Renal cortex interstitium (tissue), 15 donors: Measurements from ENCODE around the gene PLPPR3. TPM values are rescaled to one million over a fixed set of nuclear protein-coding genes. Genes with fewer than 3 reads are reported as not detected.

Experiments used
- DNase-seq, 11 donors: peaks; one replicate each; pipeline ENCODE4 v3.0.0-alpha.2; 2013; ENCODE audit warnings: low read depth in 9 of 11, low spot score in 4 of 11; ENCODE audit errors: extremely low read depth in 1 of 11
- long read RNA-seq, 16 experiments: transcript quantifications; one replicate each; lab custom pipeline, GENCODE V29; 2026
- polyA plus RNA-seq, 3 donors: library from polyadenylated mRNA; unstranded; fragments of 120-200 nt; gene quantifications; one replicate each; pipeline ENCODE4 v1.2.1, GENCODE V29; 2013; ENCODE audit not compliant: insufficient read length in 3 of 3

The PLPPR3 gene, protein sequence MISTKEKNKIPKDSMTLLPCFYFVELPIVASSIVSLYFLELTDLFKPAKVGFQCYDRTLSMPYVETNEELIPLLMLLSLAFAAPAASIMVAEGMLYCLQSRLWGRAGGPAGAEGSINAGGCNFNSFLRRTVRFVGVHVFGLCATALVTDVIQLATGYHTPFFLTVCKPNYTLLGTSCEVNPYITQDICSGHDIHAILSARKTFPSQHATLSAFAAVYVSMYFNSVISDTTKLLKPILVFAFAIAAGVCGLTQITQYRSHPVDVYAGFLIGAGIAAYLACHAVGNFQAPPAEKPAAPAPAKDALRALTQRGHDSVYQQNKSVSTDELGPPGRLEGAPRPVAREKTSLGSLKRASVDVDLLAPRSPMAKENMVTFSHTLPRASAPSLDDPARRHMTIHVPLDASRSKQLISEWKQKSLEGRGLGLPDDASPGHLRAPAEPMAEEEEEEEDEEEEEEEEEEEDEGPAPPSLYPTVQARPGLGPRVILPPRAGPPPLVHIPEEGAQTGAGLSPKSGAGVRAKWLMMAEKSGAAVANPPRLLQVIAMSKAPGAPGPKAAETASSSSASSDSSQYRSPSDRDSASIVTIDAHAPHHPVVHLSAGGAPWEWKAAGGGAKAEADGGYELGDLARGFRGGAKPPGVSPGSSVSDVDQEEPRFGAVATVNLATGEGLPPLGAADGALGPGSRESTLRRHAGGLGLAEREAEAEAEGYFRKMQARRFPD
- 10 to 100 TPM in 2 of 3 donors, 1 to 10 TPM in 1; 8.2 to 19.3 (median 15.8) TPM for polyA plus RNA-seq
- long read RNA-seq, donor 1, partial matches to known transcripts = 0 of 1 reads
- long read RNA-seq, donor 1, other reads (novel, unspliced or antisense) = 0 of 1 reads
- long read RNA-seq, donor 2, partial matches to known transcripts = 5 of 8 reads
- long read RNA-seq, donor 2, other reads (novel, unspliced or antisense) = 0 of 8 reads
- long read RNA-seq, donor 3, partial matches to known transcripts = 8 of 11 reads
- long read RNA-seq, donor 3, other reads (novel, unspliced or antisense) = 0 of 11 reads
- long read RNA-seq, donor 4, partial matches to known transcripts = 0 of 3 reads
- long read RNA-seq, donor 4, other reads (novel, unspliced or antisense) = 0 of 3 reads
- long read RNA-seq, donor 5 = 0 reads
- long read RNA-seq, donor 6, partial matches to known transcripts = 0 of 3 reads
- long read RNA-seq, donor 6, other reads (novel, unspliced or antisense) = 0 of 3 reads
- long read RNA-seq, donor 7, partial matches to known transcripts = 0 of 4 reads
- long read RNA-seq, donor 7, other reads (novel, unspliced or antisense) = 0 of 4 reads
- long read RNA-seq, donor 8 = 0 reads
- long read RNA-seq, donor 9, partial matches to known transcripts = 0 of 4 reads
- long read RNA-seq, donor 9, other reads (novel, unspliced or antisense) = 0 of 4 reads
- long read RNA-seq, donor 10, partial matches to known transcripts = 0 of 1 reads
- long read RNA-seq, donor 10, other reads (novel, unspliced or antisense) = 0 of 1 reads
- long read RNA-seq, donor 11 = 0 reads
- long read RNA-seq, donor 12 = 0 reads
- long read RNA-seq, donor 13 = 0 reads
- long read RNA-seq, donor 14, partial matches to known transcripts = 0 of 1 reads
- long read RNA-seq, donor 14, other reads (novel, unspliced or antisense) = 0 of 1 reads
- long read RNA-seq, donor 15, partial matches to known transcripts = 0 of 1 reads
- long read RNA-seq, donor 15, other reads (novel, unspliced or antisense) = 0 of 1 reads
- long read RNA-seq, donor 16, transcript PLPPR3-204 (8 exons, 2,328 nt) = major isoform, 14 of 21 reads
- long read RNA-seq, donor 16, partial matches to known transcripts = 7 of 21 reads
- long read RNA-seq, donor 16, other reads (novel, unspliced or antisense) = 0 of 21 reads

DNA sequence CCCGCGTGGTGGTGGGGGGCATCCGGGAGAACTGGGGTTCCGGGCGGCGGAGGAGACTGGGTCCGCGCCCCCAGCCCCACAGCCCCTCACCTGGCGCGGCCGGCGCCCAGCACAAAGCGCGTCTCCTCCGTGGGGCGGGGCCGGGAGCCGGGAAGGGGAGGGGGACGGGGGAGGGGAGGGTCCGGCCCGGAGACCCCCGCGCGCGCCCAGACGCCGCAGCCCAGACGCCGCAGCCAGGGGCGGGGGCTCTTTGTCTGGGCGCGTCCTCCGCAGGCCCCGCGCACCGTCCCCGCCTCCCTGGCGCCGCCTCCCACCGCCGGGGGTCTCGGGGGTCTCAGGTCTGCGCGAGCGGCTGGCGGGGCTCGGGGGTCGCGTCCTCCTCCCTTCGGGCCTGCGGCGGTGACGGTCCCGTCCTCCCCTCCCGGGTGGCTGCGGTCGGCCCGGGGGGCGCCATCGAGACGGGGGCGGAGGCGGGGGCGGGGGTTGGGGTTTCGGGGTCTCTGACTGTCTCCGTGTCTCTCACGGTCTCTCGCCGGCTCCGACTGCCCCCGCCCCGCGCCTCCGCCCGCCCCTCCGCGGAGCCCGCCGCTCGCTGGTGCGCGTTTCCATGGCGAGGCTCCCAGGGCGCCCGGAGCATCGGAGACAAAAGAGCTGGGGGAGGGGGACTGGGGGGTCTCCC lies at the start of gene PLPPR3:
PLPPR3 (minus strand) TSS at position 131 of the 679 bp plus-strand sequence. CDS start 396 bp downstream, outside the sequence.
- DNase-seq = no peak

DNA sequence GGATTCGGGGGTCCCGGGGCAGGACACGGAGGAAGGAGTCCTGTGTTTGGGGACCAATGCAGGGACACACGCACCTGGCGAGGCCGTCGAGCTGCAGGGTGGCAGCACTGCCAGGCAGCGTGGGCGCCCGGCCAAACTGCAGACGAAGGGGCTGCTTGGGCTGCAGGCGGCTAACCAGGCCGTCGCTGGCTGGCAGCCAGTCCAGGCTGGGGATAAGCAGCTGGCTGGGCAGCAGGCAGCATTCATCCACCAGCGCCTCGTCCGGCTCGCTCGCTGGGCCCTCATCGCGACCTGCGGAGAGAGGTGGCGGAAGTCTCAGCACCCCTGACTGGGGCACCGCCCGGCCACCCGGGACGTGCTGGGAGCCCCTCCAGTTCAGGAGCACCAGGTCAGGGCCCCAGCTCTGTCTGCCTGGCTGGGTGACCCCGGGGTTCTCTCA lies 49.2 kb upstream of the PLPPR3 start:
- no peak for DNase-seq

DNA sequence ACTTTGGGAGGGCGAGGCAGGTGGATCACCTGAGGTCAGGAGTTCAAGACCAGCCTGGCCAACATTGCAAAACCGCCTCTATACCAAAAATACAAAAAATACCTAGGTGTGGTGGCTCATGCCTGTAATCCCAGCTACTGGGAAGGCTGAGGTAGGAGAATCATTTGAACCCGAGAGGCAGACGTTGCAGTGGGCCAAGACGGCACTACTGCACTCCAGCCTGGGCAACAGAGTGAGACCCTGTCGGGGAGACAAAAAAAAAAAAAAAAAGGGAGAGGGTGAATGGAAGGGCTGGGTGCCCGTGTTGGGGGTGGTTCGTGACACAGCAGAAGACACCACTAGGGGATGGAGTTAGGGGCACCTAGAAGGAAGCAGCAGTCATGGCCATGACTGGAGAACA lies 48.6 kb upstream of the PLPPR3 start:
- DNase-seq = no peak

DNA sequence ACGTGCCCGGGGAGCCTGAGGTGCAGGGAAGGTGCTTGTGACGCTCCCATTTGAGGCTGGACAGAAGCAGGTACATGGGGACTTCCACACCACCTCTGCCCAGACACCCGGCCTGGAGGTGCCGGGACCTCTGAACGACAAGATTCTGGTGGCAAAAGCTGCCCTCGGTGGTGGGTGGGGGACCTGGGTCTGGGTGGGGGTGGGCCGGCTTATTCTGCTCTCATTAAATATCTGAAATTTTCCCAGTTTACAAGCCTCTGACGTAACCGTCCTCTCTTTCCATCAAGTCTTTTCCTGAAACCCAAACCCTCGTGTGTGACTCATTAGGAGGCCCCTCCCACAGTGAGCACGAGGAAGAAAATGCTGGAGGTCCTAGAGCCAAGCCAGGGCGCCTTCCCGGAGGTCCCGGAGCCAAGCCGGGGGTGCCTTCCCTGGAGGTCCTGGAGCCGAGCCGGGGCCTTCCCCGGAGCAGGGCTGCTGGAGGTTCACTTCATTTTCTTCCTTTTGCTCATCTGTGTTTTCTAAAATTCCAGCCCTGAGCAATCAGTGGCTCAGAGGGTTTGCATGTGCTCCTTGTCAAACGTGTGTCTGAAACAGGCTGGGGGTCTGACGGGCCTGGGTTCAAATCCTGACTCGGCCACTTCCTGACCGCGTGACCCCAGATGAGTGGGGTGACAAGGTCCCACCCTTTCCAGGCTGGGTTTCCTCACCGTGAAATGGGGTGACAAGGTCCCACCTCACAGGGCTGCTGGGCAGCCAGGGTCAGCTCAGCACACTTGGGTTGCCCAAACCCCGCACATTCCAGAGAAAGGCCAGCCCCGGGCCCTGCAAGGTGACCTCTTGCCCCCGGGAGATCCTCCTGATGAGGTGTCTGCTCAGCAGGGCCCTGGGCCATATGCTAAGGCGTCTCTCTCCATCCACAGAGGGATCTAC lies 47.8 kb upstream of the PLPPR3 start:
- DNase-seq = no peak

DNA sequence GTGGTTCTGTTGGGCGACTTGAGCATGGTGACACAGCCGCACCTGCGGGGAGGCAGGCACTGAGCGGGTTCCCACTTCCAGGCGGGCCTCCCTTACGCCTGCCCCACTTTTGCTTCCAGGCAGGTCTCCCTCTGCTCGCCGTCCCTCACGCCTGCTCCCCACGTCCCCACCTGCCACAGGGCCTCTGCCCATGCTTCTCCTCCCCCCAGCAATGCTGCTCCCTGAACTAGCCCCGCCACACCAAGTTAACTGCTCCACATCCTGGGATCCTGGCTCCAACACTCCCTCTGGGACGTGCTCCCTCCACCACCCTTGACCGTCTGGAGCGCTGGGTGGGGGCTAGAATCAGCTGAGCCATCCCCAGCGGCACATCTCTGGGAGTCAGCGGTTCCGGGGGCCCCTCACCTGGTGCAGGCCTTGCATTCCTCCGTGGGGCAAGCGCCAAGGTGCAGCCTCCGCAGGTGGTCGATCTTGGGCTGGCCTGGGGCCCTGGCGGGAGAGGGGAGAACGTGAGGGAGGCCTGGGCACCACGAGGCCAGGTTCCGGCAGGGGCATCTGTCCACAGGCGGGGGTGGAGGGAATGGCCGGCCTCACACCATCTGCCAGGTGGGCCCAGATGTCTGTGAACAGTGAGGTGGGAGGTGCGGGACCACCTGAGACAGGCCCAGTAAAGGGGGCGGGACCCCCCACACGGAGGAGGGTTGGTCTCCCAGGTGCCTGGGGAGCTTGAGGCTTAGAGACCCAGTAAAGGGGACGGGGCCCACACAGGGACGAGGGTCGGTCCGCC lies 46.9 kb upstream of the PLPPR3 start:
- no peak for DNase-seq

DNA sequence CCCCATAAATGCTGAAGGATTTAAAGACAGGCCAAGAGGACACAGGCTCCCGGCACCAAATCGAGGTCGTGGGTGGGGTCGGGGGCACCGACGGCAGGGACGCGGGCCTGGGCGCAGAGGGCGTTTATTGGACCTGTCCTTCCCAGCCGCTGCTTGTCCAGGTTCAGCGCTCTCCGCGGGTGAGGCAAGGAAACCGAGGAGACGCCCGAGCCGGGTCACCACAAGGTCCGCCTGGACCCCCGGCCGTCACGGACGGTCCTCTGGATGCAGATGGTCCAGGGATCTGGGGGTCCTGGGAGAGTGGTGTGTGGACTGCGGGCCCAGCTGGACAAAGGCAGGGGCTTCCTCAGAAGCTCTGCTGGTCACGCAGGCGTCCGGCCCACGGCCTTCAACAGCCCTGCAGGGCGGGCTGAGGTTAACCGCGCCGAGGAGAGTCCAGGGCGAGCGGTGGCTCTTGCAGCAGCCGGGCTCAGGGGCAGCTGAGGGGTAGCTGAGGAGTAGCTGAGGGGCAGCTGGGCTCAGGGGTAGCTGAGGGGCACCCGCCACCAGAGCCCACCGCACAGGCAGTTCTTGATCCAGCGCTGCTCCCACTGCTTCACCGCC lies 46.2 kb upstream of the PLPPR3 start:
- DNase-seq = no peak

DNA sequence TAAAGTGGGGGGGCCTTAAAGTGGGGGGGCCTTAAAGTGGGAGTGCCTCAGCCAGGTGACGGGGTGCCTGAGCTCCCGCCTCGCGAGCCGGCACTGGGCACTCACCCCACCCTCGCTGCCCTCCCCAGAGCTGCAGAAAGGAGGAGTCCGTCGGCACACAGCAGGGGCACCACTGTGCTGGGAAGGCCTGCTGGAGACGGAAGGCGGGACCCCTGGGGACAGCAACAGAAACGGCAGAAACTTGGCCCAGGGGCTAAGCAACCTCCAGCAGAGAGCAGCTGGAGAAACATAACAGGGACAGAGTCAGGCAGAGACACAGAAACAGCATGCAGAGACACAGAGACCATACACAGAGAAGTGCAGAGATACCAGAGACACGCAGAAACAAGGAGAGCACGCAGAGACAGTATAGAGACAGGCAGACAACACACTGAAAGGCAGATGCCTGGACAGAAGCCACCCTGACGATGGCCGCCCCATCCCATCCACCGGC lies 45.6 kb upstream of the PLPPR3 start:
- DNase-seq = no peak

DNA sequence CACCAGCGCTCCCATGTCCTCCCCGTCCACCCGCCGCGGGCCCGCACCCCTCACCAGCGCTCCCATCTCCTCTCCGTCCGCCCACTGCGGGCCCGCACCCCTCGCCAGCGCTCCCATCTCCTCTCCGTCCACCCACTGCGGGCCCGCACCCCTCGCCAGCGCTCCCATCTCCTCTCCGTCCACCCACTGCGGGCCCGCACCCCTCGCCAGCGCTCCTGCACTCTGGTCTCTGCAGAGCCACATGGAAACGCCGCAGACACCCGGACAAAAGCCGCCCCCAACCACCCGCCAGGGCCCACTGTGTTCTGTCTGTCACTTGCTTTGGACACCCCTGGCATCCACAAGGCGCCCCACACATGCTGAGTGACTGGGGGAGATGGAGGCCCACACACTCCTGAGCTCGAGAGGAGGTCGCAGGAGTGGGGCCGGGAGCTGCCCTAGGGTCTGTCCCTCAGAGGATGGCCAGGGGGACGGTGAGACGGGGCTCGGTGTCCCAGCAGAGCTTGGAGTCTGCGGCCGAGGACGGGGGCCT lies 45.1 kb upstream of the PLPPR3 start:
- DNase-seq = no peak

DNA sequence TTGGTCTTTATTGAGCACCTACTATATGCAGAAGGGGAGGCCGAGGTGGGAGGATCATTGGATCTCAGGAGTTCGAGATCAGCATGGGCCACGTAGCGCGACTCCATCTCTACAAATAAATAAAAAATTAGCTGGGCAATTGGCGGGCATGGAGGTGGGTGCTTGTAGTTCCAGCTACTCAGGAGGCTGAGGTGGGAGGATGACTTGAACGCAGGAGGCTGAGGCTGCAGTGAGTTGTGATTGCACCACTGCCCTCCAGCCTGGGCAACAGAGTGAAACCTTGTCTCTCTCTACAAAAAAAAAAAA lies 41.5 kb upstream of the PLPPR3 start:
- DNase-seq = no peak

DNA sequence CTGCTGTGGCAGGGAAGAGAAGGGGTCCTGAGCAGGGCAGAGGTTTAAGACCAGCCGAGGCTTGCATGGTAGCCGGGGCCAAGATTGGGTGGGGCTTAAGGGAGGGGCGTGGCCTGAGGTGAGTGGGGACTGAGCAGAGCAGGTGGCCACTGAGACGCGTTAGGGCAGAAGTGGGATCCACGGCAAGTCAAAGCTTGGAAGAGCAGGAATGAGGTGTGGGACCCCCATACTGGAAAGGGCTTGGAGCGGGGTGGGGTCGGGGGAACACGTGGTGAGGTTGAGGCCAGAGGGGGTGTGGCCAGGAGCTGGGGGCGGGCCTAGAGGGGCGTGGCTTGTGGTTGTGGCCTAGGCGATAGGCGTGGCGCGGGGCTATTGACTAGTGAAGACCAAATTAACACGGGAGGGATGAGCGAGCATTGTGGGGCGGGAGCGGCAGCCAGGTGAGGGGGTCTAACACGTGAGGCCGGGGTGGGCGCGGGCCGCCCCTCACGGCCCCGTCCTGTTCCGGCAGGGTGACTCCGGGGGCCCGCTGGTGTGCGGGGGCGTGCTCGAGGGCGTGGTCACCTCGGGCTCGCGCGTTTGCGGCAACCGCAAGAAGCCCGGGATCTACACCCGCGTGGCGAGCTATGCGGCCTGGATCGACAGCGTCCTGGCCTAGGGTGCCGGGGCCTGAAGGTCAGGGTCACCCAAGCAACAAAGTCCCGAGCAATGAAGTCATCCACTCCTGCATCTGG lies 41.0 kb upstream of the PLPPR3 start:
- no peak for DNase-seq

DNA sequence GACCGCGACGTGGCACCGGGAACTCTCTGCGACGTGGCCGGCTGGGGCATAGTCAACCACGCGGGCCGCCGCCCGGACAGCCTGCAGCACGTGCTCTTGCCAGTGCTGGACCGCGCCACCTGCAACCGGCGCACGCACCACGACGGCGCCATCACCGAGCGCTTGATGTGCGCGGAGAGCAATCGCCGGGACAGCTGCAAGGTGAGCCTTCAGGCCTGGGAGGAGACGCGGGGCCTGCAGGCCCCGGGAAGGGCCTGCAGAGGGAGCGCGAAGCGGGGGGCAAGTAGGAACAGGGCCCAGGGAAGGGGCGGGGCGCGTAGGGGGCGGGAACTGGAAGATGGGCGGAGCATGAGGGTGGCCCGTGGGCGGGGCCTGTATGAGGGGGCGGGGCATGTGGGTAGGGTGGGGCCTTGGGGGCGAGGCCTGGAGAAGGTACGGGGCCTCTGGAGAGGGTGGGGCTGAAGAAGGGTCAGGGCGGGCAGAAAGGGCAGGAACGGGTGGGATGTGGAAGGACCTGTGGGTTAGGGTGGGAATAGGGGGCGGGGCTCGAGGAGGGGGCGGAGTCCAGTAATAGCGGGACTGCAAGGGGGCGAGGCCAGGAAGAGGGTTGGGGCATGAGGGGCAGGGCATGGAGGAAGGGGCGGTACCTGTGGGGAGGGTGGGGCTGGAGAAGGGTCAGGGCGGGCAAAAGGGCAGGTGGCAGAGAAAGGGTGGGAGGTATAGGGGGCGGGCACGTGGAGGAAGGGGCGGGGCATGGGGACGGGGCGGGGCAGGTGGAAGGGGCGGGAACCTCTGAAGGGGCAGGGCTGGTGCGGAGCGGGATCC lies 40.2 kb upstream of the PLPPR3 start:
- DNase-seq = no peak

DNA sequence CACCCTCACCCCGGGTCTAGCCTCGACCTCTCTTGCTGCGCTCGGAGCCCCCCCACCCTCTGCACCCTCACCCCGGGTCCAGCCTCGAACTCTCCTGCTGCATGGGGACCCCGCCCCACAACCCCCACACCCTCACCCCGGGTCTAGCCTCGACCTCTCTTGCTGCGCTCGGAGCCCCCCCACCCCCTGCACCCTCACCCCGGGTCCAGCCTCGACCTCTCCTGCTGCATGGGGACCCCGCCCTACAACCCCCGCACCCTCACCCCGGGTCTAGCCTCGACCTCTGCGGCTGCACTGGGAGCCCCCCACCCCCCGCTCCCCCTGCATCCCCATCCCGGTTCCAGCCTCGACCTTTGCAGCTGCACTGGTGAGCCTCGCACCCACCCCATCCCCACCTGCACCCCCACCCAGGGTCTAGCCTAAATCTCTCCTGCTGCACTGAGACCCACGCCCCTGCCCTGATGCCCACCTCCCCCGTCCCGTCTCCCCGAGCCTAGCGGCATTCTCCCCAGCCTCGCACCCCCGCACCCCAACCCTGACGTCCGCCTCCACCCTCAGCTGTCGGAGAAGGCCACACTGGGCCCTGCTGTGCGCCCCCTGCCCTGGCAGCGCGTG lies 39.5 kb upstream of the PLPPR3 start:
- no peak for DNase-seq
